ENCODE data around the gene CAT.

- TF ChIP-seq, protein P1, sequence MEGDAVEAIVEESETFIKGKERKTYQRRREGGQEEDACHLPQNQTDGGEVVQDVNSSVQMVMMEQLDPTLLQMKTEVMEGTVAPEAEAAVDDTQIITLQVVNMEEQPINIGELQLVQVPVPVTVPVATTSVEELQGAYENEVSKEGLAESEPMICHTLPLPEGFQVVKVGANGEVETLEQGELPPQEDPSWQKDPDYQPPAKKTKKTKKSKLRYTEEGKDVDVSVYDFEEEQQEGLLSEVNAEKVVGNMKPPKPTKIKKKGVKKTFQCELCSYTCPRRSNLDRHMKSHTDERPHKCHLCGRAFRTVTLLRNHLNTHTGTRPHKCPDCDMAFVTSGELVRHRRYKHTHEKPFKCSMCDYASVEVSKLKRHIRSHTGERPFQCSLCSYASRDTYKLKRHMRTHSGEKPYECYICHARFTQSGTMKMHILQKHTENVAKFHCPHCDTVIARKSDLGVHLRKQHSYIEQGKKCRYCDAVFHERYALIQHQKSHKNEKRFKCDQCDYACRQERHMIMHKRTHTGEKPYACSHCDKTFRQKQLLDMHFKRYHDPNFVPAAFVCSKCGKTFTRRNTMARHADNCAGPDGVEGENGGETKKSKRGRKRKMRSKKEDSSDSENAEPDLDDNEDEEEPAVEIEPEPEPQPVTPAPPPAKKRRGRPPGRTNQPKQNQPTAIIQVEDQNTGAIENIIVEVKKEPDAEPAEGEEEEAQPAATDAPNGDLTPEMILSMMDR (IDR thresholded peaks at IDR 0.05): no peak
- TF ChIP-seq POLR2A (IDR thresholded peaks at IDR 0.05): no peak
Observed at GRCh38 chr11:34446386-34446785, 7.7 kb downstream of the CAT start.
